SK-MEL-5 (cell line): ENCODE measurements around the gene RAI1. TPM values are rescaled to one million over a fixed set of nuclear protein-coding genes. Genes with fewer than 3 reads are reported as not detected.
"Not testable (repeated sequence)": the region's sequence is repeated elsewhere in the genome, so short reads cannot be mapped to it uniquely, and the experiment has no call there.

ENCODE experiments used
- DNase-seq: peaks from one replicate; pipeline ENCODE4 v3.0.0-alpha.2; 2016; ENCODE audit warnings: low read depth, low spot score
- in situ Hi-C: cut with HindIII; loops from 2 replicates; pipeline ENCODE4 v1.10.0; 2016; ENCODE audit warnings: low sequenced_read_pairs, high pct_unique_total_duplicates, low pct_unique_long_range_greater_than_20kb
- total RNA-seq: library from RNA; depleted of rRNA; stranded (reverse); fragments of >200 nt; shearing (Covaris generic); gene quantifications from 2 replicates; pipeline ENCODE4 v1.2.3, GENCODE V29; 2014

The RAI1 gene
- total RNA-seq, 1 experiment from 2014 or later: 9.4 TPM

DNA sequence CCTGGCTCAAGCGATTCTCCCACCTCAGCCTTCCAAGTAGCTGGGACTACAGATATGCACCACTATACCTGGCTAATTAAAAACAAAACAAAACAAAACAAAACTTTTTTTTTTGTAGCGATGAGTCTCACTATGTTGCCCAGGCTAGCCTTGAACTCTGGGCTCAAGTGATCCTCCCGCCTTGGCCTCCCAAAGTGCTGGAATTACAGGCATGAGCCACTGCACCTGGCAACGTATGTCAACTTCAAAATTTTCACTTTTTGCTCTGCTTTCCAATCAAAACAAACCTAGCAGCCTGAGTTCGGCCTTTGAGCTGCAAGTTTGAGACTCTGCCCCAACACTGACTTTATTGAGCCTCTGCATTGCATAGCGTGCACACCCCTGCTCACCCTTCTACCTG lies 4.5 kb upstream of the RAI1 start:
- DNase-seq: no peak
- in situ Hi-C loops: no loop called here

DNA sequence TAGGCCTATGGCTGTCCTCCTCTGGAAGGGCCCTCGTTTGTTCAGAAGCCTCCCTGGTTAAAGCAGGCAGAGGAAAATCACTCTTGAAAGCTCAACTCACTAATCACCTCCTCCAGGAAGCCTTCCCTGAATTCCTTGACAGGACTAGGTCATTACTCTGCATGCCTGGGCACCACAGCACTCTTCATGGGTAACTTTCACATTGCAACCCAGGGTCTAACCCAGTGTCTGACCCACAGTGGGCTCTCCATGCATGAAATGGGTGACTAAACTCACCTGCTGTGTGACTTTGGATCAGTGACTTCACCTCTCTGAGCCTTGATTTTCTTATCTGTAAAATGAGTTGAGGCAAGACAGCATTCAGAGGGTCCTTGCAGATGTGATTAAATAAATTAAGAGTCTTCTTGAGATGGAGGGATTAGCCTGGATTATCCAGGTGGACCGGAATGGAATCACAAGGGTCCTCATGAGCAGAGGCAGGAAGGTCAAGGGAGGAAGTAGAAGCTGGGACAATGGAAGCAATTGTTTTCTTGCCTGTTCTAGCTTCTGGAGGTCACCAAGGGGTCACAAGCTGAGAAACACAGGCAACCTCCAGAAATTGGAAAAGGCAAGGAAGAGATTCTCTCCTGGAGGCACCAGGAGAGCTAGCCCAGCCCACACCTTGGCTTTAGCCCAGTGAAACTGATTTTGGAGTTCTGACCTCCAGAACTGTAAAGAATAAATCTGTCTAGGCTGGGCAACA lies 3.8 kb upstream of the RAI1 start:
- peak; percentile 81 for DNase-seq
- in situ Hi-C loops: no loop called here

DNA sequence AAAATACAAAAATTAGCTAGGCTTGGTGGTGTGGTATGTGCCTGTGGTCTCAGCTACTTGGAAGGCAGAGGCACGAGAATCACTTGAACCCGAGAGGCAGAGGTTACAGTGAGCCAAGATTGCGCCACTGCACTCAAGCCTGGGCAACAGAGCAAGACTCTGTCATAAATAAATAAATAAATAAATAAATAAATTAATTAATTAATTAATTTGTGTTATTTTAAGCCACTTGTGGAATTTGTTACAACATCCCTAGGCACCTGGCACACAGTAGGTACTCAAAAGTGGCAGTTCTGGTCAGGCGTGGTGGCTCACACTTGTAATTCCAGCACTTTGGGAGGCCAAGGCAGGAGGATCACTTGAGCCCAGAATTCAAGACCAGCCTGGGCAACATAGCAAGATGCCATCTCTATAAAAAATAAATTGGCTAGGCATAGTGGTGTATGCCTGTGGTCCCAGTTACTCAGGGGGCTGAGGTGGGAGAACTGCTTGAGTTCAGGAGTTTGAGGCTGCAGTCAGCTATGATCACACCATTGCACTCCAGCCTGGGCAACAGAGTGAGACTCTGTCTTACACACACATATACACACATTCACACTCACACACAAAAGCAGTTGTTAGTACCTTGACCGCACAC lies 3.1 kb upstream of the RAI1 start:
- in situ Hi-C loops, DNase-seq: not testable (repeated sequence)

DNA sequence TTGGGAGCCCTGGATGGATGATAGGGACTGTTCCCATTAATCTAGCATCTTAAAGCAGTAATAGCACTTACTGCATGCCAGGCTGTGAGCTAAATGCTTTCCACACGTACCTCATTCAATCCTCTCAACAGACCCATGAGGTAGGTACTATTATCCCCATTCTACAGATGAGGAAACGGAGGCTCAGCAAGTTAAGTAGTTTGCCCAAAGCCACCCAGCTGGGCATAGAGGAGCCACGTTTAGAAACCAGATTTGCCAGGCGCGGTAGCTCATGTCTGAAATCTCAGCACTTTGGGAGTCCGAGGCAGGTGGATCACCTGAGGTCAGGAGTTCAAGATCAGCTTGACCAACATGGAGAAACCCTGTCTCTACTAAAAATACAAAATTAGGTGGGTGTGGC lies 2.0 kb upstream of the RAI1 start:
- DNase-seq: no peak
- in situ Hi-C loops: no loop called here

DNA sequence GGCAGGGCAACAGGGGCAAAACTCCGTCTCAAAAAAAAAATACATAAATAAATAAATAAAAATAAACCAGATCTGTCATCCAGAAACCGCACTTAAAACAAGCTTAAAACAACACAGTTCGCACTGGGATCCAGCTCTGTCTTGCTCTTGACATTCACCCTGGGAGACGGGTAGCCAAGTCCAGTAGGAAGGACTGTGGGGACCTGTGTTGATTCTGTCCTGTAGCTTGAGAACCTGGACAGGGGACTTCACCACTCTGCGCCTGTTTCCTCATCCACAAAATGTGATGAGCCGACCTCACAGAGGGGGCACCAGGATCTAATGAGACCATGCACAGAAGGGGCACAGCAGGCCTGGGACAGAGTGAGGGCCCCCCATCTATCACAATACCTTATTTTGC lies 1.5 kb upstream of the RAI1 start:
- in situ Hi-C loops: no loop called here
- DNase-seq: no peak

DNA sequence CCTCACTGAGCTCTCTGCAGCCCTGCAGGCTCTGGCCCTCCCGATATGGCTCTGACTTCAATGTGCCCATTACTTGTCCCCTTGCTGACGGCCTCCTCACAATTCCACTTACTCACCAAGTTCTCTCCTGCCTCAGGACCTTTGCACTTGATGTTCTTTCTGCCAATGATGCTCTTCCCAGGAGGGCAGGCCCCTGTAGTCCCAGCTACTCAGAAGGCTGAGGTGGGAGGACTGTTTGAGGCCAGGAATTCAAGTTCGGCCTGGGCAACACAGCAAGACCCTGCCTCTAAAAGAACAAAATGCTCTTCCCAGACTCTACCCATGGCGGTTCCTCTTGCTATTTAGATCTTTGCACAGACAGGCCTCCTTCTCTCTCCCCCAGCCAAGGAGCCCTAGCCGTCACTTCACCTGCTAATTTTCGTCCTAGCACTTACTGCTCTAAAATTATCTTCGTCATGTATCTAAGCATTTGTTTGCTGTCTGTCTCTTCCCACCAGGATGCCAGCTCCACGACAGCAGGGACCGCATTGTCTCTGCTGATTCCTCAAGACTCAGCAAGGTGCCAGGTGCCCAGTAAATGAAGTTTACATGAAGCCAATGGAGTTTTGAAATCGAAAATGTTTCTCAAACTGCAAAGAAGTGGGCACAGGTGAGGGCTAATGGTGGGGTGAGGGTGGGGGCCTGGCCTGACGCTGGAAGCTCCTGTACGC lies 626 bp upstream of the RAI1 start:
- no peak for DNase-seq
- in situ Hi-C loops: no loop called here

DNA sequence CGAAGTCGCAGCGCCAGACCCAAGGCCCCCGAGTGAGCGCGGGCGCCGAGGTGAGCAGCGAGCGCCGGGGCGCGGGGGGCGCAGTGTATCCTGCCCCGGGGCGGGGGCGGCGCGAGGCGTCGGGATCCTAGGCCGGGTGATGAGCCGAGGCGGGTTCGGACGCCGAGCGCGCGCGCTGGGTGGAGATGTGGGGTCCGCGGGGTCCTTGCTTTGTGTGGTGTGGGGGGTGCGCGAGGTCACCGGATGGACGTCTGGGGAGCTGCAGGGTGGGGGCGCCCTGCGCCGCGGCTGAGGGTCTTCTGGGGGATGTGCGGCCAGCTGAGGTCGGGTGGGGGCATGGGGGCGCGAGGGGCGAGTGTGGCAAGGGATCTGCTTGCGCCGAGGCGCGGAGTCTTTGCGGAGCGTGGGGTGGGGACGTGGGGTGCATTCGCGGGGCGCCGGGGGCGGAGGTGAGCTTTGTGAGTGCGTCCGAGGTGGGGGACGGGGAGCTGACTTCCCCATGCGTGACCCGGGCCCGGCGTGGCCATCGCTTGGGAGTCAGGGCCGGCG lies 560 bp downstream of the RAI1 start:
- no peak for DNase-seq
- in situ Hi-C loops: no loop called here

DNA sequence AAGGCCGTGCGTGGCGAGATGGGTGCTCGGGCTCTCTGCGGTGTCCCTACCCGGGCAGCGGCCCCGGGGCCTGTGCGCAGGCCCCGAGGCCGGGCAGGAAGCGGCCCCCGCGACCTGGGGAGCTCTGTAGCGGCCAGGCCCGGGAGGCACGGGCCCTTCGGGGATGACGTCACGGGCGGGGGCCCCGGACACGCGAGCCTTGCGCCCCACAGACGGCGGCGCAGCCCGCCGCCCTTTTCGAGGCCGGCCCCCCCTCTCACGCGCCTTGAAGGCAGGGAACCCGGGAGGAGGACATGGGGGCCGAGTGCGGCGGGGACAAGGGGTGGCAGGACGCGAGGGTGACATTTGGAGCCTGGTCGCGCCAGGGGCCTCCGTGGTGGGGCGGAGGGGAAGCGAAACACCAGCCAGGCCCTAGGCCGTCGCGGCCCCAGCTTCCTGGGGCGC lies 1.1 kb downstream of the RAI1 start:
- in situ Hi-C loops: no loop called here
- no peak for DNase-seq

DNA sequence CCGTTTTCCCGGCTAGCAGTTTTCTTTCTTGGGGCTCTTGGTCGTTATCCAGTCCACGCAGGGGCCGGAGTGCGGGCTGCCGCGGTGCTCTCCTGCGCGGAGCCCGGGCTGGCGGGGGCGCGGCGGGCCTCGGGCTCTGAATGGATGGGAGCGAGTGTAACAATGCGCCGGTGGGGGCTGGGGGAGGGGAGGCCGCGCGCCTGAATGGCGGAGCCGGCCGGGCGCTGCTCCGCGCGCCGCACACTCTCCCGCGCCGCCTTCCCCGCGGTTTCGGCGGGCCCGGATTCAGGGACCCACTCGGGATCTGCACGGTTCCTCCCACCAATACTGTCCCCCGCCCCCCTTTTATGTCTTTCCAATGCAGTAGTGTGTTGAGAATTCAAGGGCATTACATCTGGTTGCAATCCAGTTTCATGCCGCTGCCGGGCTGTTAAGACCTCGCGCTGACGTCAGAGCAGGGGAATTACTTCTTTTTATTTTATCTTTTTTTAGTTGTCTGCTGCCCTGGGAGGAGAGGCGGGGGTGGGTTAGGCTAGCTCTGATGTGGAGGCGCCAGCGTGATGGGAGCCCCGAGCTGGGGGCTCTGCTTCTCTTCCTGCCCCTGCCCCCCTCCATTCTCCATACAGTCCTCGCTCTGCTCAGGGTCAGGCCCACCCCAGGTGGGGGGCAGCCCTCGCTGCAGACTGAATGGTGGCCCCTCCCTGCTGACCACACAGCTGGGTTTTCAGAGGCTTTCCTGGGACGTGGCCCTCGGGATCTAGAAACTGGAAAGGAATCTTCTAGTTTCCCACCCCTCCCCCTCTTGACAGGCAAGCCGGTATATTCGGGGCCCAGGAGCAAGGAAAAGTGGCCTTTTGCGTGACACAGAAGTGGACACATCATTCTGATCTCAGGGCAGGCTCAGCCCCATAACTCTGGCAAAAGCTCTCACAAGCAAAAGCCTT lies 1.8 kb downstream of the RAI1 start:
- in situ Hi-C loops: no loop called here
- DNase-seq: peak; percentile 47

DNA sequence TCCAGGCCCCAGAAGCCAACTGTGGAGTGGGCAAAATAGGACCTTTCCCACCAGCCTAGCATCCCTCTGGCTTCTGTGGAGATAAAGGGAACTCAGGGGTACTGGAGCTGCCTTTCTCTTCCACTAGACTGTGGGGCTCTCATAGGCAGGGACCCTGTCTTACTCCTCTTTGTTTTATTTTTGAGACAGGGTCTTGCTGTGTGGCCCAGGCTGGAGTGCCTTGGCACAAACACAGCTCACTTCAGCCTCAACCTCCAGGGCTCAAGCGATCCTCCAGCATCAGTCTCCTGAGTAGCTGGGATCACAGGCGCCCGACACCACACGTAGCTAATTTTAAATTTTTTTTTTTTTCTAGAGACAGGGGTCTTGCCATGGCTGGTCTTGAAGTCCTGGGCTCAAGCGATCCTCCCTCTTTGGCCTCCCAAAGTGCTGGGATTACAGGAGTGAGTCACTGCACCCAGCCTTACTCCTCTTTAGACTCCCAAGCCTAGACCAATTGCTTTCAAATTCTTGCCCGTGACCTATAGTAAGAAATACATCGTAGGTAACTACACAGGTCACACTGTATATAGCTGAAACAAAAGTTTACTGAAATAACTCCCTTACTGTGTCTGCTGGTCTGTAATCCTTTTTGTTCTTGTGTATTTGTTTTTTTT lies 2.6 kb downstream of the RAI1 start:
- in situ Hi-C loops: no loop called here
- DNase-seq: no peak

DNA sequence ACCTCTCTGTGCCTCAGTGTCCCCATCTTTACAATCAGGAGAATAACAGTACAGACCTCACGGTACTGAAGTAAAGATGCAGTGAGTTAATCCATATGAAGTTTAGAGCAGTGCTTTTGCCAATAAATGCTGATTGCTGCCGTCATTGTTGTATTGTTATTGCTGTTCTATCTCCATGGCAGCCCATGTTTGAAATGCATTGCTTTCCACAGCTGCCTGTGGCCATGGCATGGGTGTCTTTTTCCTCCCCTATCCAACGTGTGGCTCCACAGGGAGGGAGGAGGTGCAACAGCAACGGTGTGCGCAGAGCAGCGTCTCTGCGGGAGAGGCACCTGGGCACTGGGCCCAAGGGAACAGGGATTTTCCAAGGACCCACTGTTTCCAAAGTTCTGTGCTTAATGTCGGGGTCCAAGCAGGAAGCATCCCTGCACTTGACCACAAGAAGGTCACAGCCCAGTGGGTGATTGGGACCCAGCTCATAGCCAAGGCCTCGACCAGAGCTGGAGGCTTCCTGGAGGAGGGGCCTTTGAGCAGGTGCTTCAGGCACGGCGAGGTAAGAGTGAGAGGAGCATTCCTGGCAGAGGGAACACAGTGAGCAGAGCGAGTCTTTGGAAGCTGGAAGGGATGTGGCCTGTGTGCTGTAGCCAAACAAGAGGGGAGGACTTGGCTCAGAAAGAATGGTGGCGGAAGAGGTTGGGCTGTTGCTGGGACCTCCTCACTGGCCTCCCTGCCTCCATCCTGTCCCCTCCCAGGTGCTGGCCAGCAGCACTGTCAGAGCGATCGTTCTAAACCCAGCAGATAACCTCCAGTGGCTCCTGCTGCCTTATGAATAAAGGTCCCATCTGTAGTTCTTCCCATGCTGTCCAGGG lies 3.9 kb downstream of the RAI1 start:
- in situ Hi-C loops: no loop called here
- no peak for DNase-seq

DNA sequence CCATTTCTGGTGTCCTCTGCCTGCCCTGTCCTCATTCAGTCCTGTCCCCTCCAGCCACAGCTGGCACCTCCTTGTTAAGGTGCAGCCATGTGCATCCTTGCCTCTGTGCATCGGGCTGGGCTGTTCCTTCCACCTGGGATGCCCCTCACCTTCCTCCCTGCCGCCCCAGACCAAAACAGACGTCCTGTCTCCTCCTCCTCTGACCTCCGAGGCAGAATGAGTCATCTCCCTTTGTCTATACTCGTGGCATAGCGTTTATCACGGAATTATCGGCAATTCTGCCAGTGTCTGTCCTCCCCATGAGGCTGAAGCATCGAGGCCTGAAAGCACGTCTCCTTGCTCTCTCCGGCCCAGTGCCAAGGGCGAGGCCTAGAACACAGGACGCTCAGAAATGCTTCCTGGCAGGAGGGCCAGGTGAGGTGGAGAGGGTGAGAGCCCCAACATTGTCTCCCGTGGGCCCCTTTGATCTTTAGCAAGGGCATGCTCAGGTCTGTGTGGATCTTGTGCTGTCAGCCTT lies 4.6 kb downstream of the RAI1 start:
- peak; percentile 60 for DNase-seq
- in situ Hi-C loops: no loop called here

DNA sequence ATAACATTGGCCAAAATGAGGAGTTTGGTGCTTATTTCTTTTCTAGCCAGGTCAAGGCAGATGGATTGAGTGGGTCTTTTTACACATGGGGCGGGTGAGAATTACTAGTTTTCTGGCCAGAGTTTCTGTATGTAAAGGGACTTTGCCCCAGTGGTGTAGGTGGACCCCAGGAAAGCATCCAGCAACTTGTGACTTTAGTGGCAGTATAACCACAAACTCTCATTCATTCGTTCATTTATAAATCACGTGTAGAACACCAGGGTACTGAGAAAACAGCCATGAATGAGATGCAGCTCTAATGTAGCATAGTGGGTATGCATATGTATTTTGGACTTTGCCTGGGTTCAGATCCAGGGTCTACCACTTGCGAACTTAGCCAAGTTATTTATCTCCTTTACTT lies 8.1 kb downstream of the RAI1 start:
- no peak for DNase-seq
- in situ Hi-C loops: no loop called here

DNA sequence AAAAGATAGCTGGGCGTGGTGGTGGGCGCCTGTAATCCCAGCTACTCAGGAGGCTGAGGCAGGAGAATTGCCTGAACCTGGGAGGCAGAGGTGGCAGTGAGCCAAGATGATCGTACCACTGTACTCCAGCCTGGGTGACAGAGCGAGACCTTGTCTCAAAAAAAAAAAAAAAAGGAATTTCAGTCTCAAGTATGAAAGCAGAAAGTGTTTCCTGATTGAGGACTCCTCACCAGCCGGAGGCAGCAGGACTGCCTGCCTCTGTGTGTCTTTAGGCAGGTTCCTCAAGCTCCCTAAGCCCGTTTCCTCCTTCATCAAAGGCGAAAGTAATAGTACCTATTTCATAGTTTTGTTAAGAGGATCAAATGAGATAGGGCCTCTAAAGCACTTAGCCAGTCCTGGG lies 9.0 kb downstream of the RAI1 start:
- DNase-seq, in situ Hi-C loops: not testable (repeated sequence)

DNA sequence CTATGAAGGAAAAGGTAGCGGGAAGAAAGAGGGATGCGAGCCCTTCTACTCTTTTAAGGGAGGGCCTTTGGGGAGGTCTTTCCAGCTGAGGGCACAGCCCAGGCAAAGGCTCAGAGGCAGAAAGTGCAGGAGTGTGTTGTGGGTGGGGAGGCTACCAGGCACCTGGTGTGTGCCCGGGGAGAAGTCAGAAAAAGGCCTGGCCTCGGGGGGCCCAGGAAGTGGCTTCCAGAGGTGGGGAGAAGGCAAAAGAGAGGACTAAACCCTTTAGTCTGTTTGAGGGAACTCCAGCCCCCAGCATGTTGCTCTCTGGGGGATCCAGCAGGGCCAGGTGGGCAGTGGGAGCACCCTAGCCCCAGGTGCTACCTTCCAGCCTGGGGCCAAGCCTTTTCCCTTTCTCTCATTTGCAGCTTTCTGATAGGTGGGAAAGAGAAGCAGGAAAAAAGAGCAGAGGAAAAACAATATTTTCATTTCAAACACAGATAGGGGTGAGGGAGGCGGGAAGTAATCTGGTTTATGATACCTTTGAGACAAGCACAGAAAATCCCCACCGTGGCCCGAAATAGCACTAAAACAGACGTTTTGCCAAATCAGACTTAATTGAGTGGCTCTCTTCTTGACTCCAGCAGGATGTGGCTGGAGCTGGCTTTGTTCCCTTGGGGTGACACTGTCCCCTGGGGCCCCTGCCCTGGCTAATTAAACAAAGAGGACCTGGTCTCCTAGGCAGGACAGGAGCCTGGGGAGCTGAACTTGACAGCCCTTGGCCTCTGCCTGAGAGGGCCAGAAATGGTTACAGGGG lies 10.4 kb downstream of the RAI1 start:
- in situ Hi-C loops: no loop called here
- no peak for DNase-seq
